Panc1 (cell line): ENCODE measurements around the gene EXOC6B. TPM values are rescaled to one million over a fixed set of nuclear protein-coding genes. Genes with fewer than 3 reads are reported as not detected.

ENCODE experiments used
- ATAC-seq: fragments of 200-7000 bp; cut with Tn5 transposase; 2 replicates; pipeline ENCODE4 v1.9.1; 2020; ENCODE audit warnings: mild to moderate bottlenecking, moderate library complexity
- BruUV-seq: library from RNA; stranded (reverse); fragments of 400-500 nt; replicated peaks from 2 replicates; lab custom pipeline; 2021; lab: Mats Ljungman, UMichigan
- CTCF ChIA-PET: fragments of 300-600 bp; sonication (Branson Sonifier 250); formaldehyde crosslinking; loops from one replicate; lab custom pipeline; 2022; ENCODE audit warnings: antibody characterized with exemption; lab: Charles Lee
- POLR2A ChIA-PET: fragments of 300-600 bp; sonication (Branson Sonifier 250); formaldehyde crosslinking; loops from one replicate; lab custom pipeline; 2022; ENCODE audit warnings: antibody characterized with exemption; lab: Charles Lee
- DNase-seq: peaks from one replicate; pipeline ENCODE4 v3.0.0-alpha.2; 2010; ENCODE audit warnings: low read depth, low spot score
- H3K27ac ChIP-seq: 2 replicates; pipeline ENCODE4 v1.5.1; 2011; ENCODE audit warnings: mild to moderate bottlenecking, low read length, inconsistent platforms
- H3K27me3 ChIP-seq: fragments of 200-500 bp; sonication (Bioruptor generic); 2 replicates; pipeline ENCODE4 v1.6.0; 2014; ENCODE audit warnings: low read length, inconsistent platforms; ENCODE audit not compliant: control insufficient read depth, insufficient read depth
- H3K36me3 ChIP-seq: fragments of 200-500 bp; sonication (Bioruptor generic); 2 replicates; pipeline ENCODE4 v1.5.1; 2014; ENCODE audit warnings: inconsistent platforms, mild to moderate bottlenecking, low read length, moderate library complexity; ENCODE audit not compliant: control insufficient read depth, insufficient read depth
- H3K4me1 ChIP-seq: 2 replicates; pipeline ENCODE4 v1.5.1; 2011; ENCODE audit warnings: inconsistent platforms, mild to moderate bottlenecking, low read length, moderate library complexity; ENCODE audit not compliant: control insufficient read depth, insufficient read depth
- H3K4me3 ChIP-seq, 2 experiments: 2 replicates each; pipeline ENCODE4 v1.5.1; 2011 to 2012; ENCODE audit warnings: low read depth in 2 of 2, low read length in 2 of 2, mild to moderate bottlenecking in 2 of 2, inconsistent platforms in 1 of 2, moderate library complexity in 1 of 2
- H3K9me3 ChIP-seq: fragments of 200-500 bp; sonication (Bioruptor generic); 2 replicates; pipeline ENCODE4 v1.5.1; 2014; ENCODE audit warnings: low read depth, mild to moderate bottlenecking, inconsistent platforms, low read length, moderate library complexity; ENCODE audit not compliant: control insufficient read depth, insufficient read depth
- POLR2AphosphoS5 ChIP-seq: IDR thresholded peaks from 2 replicates; pipeline ENCODE4 v1.6.1; 2012; ENCODE audit warnings: mild to moderate bottlenecking, low read depth, low read length, moderate library complexity
- REST ChIP-seq, 2 experiments: IDR thresholded peaks; 2 replicates each; pipeline ENCODE4 v1.6.1; 2011 to 2012; ENCODE audit warnings: low read depth in 2 of 2, control low read depth in 1 of 2, low read length in 1 of 2, mild to moderate bottlenecking in 1 of 2, moderate library complexity in 1 of 2; ENCODE audit not compliant: insufficient read depth in 1 of 2
- SIN3A ChIP-seq: IDR thresholded peaks from 2 replicates; pipeline ENCODE4 v1.6.1; 2012; ENCODE audit warnings: low read depth, mild to moderate bottlenecking, low read length, moderate library complexity, borderline replicate concordance; ENCODE audit not compliant: insufficient read depth
- TCF7L2 ChIP-seq: IDR thresholded peaks from 2 replicates; pipeline ENCODE4 v1.6.1; 2011; ENCODE audit warnings: mild to moderate bottlenecking, low read depth, low read length, inconsistent platforms
- in situ Hi-C: cut with HindIII; loops from 2 replicates; pipeline ENCODE4 v1.10.0; 2016; ENCODE audit warnings: low sequenced_read_pairs, low pct_unique_long_range_greater_than_20kb
- intact Hi-C: fragments of 100-400 bp; cut with micrococcal nuclease; formaldehyde crosslinking; loops from one replicate; pipeline ENCODE4 v1.10.0; 2022; ENCODE audit not compliant: unreplicated experiment
- total RNA-seq: library from RNA; stranded (reverse); gene quantifications from one replicate; pipeline ENCODE4 v1.2.1, GENCODE V29; 2021; ENCODE audit not compliant: unreplicated experiment
- TF ChIP-seq, protein P1 (sequence below): fragments of 450-650 bp; IDR thresholded peaks from 2 replicates; pipeline ENCODE4 v1.5.1; 2017; ENCODE audit warnings: mild to moderate bottlenecking

EXOC6B gene
- total RNA-seq, 1 experiment from 2014 or later: 23.2 TPM

- in situ Hi-C loops: no loop called here
- intact Hi-C loops: no loop called here
- no peak for TF ChIP-seq TCF7L2
- no peak for TF ChIP-seq POLR2AphosphoS5
- TF ChIP-seq REST (IDR thresholded peaks at IDR 0.05; ENCODE audit: insufficient read depth in 1 of 2, low read depth in 2 of 2, low read length in 1 of 2): no peak
- TF ChIP-seq, protein P1, sequence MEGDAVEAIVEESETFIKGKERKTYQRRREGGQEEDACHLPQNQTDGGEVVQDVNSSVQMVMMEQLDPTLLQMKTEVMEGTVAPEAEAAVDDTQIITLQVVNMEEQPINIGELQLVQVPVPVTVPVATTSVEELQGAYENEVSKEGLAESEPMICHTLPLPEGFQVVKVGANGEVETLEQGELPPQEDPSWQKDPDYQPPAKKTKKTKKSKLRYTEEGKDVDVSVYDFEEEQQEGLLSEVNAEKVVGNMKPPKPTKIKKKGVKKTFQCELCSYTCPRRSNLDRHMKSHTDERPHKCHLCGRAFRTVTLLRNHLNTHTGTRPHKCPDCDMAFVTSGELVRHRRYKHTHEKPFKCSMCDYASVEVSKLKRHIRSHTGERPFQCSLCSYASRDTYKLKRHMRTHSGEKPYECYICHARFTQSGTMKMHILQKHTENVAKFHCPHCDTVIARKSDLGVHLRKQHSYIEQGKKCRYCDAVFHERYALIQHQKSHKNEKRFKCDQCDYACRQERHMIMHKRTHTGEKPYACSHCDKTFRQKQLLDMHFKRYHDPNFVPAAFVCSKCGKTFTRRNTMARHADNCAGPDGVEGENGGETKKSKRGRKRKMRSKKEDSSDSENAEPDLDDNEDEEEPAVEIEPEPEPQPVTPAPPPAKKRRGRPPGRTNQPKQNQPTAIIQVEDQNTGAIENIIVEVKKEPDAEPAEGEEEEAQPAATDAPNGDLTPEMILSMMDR: no peak
- TF ChIP-seq SIN3A: no peak
- H3K27ac ChIP-seq: no peak overlapping the region
- no peak for DNase-seq
- H3K4me1 ChIP-seq: no peaks in the 10 kb centered on the region
- ATAC-seq: no peak
- no peaks in the 10 kb centered on the region for H3K9me3 ChIP-seq
- no peaks in the 10 kb centered on the region for H3K27me3 ChIP-seq
- no peak overlapping the region for H3K4me3 ChIP-seq
- CTCF ChIA-PET: no interaction called here
- no TSS peak for BruUV-seq
- H3K36me3 ChIP-seq: no peaks in the 10 kb centered on the region
- POLR2A ChIA-PET: no interaction called here
These were observed 588.3 kb downstream of the EXOC6B start for GRCh38 chr2:72237549-72237948.

DNA sequence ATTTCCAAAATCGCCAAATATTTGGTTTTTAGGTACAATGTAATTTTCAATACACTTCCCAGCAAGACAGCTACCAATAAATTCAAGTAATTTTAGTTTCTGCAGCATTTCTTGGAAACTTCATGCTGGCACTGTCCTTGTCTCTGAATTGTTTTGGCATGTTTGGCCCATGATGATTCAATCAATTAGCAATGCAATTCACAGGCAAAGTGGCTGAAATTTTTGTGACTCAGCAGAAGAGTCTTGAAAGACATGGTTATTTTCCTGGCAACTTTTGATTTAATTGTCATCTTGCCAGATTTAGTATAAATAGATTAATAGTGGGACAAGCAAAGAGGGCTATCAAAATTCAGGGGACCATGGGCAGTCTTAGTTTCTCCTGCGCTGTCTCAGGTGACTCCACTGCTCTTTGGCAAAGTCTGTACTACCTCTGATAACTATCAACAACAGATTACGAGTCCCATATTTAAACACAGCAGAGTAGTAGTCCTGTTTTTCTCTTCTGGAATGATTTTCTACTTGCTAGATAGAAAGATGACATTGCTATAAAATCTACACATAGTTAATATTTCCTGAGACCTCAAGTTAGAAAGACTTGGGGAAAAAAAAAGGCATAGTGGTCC lies 589.3 kb downstream of the EXOC6B start:
- Histone ChIP-seq H3K9me3 (no peaks in the 10 kb centered on the region), H3K4me1 (no peaks in the 10 kb centered on the region), H3K27ac (no peak overlapping the region), H3K36me3 (no peaks in the 10 kb centered on the region), H3K4me3 (no peak overlapping the region), H3K27me3 (no peaks in the 10 kb centered on the region)
- no TSS peak for BruUV-seq
- no peak for ATAC-seq
- intact Hi-C loops: no loop called here
- POLR2A ChIA-PET: no interaction called here
- in situ Hi-C loops: no loop called here
- no peak for DNase-seq
- TF ChIP-seq TCF7L2 (no peak), REST (IDR thresholded peaks at IDR 0.05; ENCODE audit: insufficient read depth in 1 of 2, low read depth in 2 of 2, low read length in 1 of 2) (no peak), SIN3A (no peak), POLR2AphosphoS5 (no peak)
- TF ChIP-seq, protein P1: no peak
- CTCF ChIA-PET: no interaction called here
